Measurements from ENCODE around the gene PCAT6. TPM values are rescaled to one million over a fixed set of nuclear protein-coding genes. Genes with fewer than 3 reads are reported as not detected.

PCAT6 gene
- total RNA-seq, 1 experiment from 2014 or later, result 2.2 TPM

- no TSS peak for BruUV-seq (replicated peaks)
- H3K27me3 ChIP-seq (ENCODE audit: control insufficient read depth, insufficient read depth, low read length), result 0 out of 2 replicates have a peak, but pooled peaks cover 2% of the 10 kb centered on the region
- in situ Hi-C loops (cut with HindIII; ENCODE audit: low pct_unique_long_range_greater_than_20kb, low sequenced_read_pairs) (no loop called here), intact Hi-C loops (cut with micrococcal nuclease; ENCODE audit: unreplicated experiment) (no loop called here)
- DNase-seq (ENCODE audit: low read depth, low spot score) (no peak), ATAC-seq (no peak)
- TF ChIP-seq TCF7L2 (IDR thresholded peaks at IDR 0.05; ENCODE audit: low read depth, low read length), result no peak
- no peak for TF ChIP-seq REST (IDR thresholded peaks at IDR 0.05; ENCODE audit: insufficient read depth in 1 of 2, low read depth in 2 of 2, low read length in 1 of 2)
- TF ChIP-seq CTCF (IDR thresholded peaks at IDR 0.05), result no peak
- TF ChIP-seq SIN3A (IDR thresholded peaks at IDR 0.05; ENCODE audit: borderline replicate concordance, insufficient read depth, low read depth, low read length), result no peak
- TF ChIP-seq POLR2AphosphoS5 (IDR thresholded peaks at IDR 0.05; ENCODE audit: low read depth, low read length), result no peak
- CTCF ChIA-PET, result no interaction called here
- no peaks in the 10 kb centered on the region for H3K4me1 ChIP-seq (ENCODE audit: control insufficient read depth, insufficient read depth, low read length)
- H3K9me3 ChIP-seq (ENCODE audit: control insufficient read depth, insufficient read depth, low read depth, low read length), result no peaks in the 10 kb centered on the region
- POLR2A ChIA-PET, result no interaction called here
- H3K27ac ChIP-seq (ENCODE audit: low read length), result no peak overlapping the region
- no peaks in the 10 kb centered on the region for H3K36me3 ChIP-seq (ENCODE audit: control insufficient read depth, insufficient read depth, low read length)
- no peak overlapping the region for H3K4me3 ChIP-seq (ENCODE audit: low read depth in 2 of 2, low read length in 2 of 2)
These were observed 24.9 kb downstream of the PCAT6 start for GRCh38 chr1:202835548-202836072.

GRCh38 chr1:202836623-202837403 is 26.1 kb downstream of the PCAT6 start:
- no peak for DNase-seq (ENCODE audit: low read depth, low spot score)
- CTCF ChIA-PET, result no interaction called here
- H3K9me3 ChIP-seq (ENCODE audit: control insufficient read depth, insufficient read depth, low read depth, low read length), result no peaks in the 10 kb centered on the region
- in situ Hi-C loops (cut with HindIII; ENCODE audit: low pct_unique_long_range_greater_than_20kb, low sequenced_read_pairs) (no loop called here), intact Hi-C loops (cut with micrococcal nuclease; ENCODE audit: unreplicated experiment) (no loop called here)
- no peak overlapping the region for H3K4me3 ChIP-seq (ENCODE audit: low read depth in 2 of 2, low read length in 2 of 2)
- H3K36me3 ChIP-seq (ENCODE audit: control insufficient read depth, insufficient read depth, low read length), result no peaks in the 10 kb centered on the region
- H3K27me3 ChIP-seq (ENCODE audit: control insufficient read depth, insufficient read depth, low read length), result 0 out of 2 replicates have a peak, but pooled peaks cover 2% of the 10 kb centered on the region
- no peak overlapping the region for H3K27ac ChIP-seq (ENCODE audit: low read length)
- ATAC-seq, result no peak
- TF ChIP-seq POLR2AphosphoS5 (IDR thresholded peaks at IDR 0.05; ENCODE audit: low read depth, low read length) (no peak), TCF7L2 (IDR thresholded peaks at IDR 0.05; ENCODE audit: low read depth, low read length) (no peak), SIN3A (IDR thresholded peaks at IDR 0.05; ENCODE audit: borderline replicate concordance, insufficient read depth, low read depth, low read length) (no peak), REST (IDR thresholded peaks at IDR 0.05; ENCODE audit: insufficient read depth in 1 of 2, low read depth in 2 of 2, low read length in 1 of 2) (no peak), CTCF (IDR thresholded peaks at IDR 0.05) (no peak)
- POLR2A ChIA-PET, result no interaction called here
- no peaks in the 10 kb centered on the region for H3K4me1 ChIP-seq (ENCODE audit: control insufficient read depth, insufficient read depth, low read length)
- no TSS peak for BruUV-seq (replicated peaks)

Measured in Panc1 (cell line).